Measurements from ENCODE around the gene OAT.
"Not testable (repeated sequence)": the region's sequence is repeated elsewhere in the genome, so short reads cannot be mapped to it uniquely, and the experiment has no call there.

OAT gene

DNA sequence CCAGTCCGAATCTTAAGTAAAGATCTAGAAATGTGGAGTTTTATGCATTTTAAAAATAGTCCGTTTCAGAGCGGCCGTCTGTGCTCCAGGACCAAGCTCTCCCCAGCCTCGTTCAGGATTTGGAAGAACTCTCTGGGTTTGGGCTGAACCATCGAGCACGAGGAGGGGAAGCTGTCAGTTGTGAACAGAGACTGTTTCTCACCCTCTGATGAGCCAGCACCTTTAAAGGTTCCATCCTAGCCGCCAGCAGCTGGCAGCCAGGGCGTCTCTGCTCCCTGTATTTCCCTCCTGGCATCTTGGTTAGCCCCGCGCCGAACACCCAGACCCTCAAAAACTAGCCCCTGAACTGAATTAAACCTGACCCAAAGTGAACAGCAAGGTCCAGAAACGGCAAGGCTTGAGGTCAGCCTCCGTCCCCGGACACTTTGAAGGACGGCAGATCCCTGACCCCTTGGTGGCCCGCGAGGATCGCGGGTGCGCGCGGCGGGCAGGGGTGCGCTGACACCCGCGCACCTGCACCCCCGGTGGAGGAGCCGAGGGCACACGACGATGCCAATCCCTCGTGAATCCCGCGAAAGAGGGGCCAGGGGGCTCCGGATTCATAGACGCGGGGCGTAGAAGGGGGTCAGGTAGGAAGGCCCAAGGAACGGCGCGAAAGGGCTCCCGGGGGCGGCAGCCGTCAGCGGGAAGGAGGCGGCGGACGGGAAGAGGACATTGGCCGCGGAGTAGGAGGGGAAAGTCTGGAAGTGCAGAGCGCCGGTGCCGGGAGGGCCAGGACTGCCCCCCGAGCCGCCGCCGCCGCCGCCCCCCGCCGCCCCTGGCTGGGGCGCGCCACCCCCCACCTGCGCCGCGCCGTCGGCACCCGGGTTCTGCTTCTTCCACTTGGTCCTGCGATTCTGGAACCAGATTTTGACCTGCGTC is 28.4 kb upstream of the OAT start:
- DNase-seq: no peak

DNA sequence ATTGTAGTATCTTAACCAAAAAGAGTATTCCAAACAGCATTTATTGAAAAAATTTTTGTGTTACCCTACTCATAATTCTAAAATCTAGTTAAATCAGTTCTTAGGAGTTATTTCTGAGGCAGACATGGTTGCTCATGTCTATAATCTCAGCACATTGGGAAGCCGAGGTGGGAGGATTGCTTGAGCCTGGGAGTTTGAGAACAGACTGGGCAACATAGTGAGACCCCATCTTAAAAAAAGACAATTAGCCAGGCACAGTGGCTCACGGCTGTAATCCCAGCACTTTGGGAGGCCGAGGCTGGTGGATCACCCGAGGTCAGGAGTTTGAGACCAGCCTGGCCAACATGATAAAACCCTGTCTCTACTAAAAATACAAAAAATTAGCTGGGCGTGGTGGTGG is 23.0 kb upstream of the OAT start:
- DNase-seq: not testable (repeated sequence)

DNA sequence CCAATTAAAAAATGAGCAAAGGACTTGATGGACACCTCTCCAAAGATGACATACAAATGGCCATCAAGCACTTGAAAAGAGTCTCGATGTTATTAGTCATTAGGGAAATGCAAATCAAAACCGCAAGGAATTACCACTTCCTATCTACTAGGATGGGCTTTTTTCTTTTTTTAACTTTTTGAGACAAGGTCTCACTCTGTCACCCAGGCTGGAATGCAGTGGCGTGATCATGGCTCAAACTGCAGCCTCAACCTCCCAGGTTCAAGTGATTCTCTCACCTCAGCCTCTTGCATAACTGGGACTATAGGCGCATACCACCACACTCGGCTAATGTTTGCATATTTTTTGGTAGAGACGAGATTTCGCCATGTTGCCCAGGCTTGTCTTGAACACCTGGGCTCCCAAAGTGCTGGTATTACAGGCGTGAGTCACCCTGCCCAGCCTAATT is 17.5 kb upstream of the OAT start:
- no peak for DNase-seq

DNA sequence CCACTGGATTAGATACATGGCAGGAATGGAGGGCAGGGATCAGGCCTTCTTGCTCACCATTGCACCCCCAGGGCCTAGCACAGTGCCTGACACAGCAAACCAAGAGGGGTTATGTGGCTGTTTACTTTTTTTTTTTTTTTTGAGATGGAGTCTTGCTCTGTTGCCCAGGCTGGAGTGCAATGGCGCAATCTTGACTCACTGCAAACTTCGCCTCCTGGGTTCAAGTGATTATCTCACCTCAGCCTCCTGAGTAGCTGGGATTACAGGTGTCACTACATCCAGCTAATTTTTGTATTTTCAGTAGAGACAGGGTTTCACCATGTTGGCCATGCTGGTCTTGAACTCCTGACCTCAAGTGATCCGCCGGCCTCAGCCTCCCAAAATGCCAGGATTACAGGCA is 17.0 kb upstream of the OAT start:
- not testable (repeated sequence) for DNase-seq

DNA sequence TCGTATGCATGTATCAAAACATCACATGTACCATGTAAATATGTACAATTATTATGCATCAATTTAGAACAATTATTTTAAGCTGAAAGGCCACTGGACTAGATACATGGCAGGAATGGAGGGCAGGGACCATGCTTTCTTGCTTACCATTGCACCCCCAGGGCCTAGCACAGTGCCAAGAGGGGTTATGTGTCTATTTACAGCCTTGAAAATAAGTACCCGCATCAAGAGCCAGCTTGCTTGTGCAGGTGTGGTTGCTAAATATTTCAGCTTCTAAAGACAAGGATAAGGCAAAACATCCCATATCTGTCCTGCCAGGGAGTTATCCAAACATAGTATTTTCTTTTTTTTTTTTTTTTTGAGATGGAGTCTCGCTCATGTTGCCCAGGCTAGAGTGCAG is 14.7 kb upstream of the OAT start:
- DNase-seq: no peak

DNA sequence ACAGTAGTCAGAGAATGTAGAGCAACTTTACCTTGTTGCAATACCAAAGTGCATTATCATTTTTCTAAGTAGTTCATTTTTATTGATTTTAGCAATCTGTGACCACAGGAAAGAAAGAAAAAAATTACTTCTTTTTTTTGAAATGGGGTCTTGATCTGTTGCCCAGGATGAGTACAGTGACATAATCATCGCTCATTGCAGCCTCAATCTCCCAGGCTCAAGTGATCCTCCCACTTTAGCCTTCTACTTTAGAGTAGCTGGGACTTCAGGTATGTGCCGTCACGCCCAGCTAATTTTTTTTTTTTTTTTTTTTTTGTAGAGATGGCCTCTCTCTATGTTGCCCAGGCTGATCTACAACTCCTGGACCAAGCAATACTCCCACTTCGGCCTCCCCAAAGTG is 11.4 kb upstream of the OAT start:
- DNase-seq: no peak

DNA sequence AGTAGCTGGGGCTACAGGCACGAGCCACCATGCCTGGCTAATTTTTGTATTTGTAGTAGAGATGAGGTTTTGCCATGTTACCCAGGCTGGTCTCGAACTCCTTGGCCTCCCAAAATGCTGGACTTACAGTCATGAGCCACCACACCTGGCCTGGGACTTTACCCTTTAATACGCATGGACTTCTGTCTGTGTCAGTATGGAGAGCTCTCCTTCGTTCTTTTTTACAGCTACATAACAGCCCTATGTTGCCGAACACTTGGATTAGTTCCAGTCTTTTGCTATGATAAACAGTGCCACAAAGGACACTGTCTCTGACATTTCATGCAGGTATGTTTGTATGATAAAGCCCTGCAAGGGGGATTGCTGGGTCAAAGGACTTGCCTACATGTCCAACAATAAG is 10.9 kb upstream of the OAT start:
- no peak for DNase-seq

DNA sequence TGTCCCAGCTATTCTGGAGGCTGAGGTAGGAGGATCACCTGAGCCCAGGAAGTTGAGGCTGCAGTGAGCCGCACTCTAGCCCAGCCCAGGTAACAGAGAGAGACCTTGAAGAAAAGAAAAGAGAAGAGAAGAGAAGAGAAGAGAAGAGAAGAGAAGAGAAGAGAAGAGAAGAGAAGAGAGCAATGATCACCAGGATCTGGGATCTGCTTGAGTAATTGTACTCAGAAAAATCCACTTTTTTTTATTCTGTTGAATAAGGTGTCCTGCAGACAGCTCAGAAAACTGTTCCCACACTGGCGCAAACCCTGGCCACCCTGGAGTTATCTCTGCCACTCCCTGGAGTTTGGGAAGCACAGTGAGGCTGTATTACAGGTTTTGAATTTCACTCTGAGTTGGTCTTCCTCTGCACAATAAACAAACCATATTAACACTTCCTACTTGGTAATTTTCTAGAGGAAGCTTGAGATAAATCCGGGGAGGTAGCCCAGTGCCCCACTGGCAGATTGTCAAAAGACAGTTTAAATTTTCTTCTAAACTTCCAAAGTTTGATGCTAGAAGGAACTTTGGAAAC is 9.6 kb upstream of the OAT start:
- no peak for DNase-seq

DNA sequence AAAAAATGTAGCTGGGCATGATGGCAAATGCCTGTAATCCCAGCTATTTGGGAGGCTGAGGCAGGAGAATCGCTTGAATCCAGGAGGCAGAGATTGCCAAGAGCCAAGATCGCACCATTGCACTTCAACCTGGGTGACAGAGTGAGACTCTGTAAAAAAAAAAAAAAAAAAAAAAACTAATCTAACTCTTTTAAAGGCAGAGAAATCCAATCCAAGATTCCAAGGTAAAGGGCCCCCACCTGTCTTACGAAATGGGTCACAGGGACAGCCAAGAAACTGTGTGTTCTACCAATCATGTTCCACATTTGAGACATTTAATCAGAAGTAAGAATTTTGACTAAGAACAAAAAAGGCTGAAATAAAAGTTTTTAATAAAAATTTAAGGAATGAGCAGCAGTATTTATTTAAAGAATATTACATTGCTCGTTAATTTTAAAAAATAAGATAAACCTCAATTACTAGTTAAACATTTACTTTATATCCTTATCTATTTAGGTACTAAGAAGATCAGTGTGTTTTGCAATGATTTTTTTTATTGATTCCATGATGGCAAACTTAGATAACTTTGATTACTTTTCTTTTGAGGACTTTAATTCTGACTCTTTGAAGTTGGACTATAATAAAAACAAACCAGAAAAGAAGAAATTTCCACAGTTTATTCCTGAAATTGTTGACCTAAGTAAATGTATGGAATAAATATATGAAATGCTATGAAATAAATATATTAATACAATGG is 6.7 kb upstream of the OAT start:
- no peak for DNase-seq

DNA sequence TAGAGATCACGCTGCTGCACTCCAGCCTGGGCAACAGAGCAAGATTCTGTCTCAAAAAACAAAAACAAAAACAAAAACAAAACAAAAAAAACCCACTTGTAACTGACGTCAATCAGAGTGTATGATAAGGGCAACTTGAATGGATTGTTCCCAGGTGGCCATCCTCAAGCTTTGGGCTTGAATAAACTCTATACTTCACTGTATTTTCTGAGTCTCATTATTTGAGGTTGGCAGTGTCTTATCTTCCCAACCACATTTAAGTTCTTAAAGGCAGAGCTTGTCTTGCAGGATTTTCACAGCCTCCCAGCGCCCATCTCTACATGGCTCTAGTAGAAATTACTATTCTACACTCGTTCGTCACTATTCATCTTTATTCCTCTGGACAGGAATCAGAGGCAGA is 5.1 kb upstream of the OAT start:
- DNase-seq: no peak

DNA sequence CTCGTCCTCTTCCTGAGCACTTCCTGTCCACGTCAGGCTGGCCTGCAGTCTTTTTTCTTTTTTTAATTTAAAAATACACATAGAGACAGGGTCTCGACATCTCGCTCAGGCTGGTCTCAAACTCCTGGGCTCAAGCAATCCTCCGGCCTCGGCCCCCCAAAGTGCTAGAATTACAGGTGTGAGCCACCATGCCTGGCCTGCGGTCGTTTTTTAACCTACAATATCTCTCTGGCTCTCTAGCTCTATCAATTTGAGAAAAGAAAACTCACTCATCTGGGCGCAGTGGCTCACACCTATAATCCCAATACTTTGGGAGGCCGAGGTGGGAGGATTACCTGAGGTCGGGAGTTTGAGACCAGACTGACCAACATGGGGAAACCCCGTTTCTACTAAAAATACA is 4.0 kb upstream of the OAT start:
- no peak for DNase-seq

DNA sequence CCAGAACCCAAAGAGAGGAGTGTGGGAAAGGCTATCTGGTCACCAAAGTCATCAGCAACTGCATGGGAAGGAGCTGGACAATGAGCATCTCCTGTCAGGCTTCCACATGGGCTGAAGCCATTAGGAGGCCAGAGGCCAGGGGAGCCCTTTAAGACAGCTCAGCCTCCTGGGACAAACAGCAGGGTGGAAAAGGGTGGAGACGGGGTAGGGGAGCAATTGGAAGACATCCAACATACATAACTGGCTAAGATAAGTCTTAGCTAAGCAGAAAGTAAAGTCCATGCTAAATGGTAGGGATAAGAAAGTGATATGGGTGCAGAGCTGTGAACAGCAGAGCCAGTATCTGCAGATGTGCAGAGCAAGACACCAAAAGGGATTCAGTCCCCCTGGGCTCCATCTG is 1.5 kb upstream of the OAT start:
- no peak for DNase-seq

DNA sequence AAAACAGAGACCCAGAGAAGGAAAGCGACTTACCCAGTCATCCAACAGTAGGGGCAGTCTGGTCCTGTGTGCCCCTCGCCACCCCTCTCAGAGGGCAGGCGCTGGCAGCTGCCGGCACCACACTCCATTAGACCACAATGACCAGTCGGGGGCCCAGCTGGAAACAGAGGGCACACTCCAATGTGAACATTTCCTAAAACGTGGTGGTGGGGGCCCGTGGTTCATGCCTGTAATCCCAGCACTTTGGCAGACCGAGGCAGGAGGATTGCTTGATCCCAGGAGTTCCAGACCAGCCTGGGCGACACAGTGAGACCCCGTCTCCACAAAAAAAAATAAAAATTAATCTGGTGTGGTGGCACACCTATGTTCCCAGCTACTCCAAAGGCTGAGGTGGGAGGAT is 912 bp upstream of the OAT start:
- DNase-seq: no peak

DNA sequence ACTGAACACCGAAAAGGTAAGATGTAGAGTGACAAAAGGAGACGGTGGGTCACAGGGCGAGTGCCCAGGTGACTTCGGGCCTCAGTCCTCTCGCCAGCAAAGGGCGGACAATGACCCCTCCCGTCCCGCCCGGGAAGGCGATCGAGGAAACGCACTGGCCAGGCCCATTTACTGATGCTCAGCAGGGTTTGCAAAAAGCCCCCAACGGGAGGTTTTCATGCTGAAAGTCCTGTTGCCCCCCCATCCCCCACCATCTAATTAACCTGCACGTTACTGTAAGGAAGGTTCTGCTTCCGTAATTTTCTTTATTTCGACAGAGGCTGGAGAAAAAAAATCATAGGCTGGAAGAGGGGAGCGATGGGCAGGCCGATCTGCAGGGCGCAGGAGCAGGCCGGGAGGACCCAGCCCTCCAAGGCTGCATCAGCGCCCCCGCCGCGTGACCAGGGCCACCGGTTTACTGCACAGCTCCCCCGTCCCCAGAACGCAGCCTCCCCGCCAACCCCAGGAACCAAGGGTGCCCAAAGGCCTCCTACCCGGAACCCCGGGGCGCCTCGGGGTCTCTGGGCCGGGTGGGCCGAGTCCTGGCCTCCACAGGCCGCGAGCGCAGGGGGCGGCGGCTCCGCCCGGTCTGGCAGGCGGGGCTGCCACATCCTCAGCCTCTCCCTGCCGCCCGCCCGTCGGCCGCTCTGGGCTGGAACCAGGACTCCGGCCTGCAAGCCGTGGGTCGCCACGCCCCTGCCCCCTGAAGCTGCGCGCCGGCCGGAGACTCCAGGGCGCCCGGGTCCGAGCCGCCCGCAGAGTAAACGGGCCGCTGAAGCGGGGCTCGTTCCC is 613 bp downstream of the OAT start:
- peak; percentile 49 for DNase-seq

DNA sequence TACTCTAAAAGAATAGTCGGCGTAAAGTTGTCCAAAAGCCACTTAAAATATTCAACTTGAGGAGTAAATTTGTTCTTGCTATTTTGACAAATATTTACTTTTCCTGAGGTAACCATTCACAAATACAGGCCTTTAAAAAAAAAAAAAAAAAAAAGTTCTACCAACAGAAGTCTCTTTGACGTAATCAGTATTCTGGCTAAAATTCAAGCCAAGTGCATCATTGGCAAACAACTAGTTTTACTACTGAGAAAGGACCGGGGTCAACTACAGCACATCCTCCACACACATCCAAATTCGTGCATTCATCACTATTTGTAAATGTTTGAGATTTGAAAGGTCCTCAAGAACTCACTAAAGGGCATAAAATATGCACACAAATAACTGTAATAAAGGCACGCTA is 2.0 kb downstream of the OAT start:
- DNase-seq: no peak

DNA sequence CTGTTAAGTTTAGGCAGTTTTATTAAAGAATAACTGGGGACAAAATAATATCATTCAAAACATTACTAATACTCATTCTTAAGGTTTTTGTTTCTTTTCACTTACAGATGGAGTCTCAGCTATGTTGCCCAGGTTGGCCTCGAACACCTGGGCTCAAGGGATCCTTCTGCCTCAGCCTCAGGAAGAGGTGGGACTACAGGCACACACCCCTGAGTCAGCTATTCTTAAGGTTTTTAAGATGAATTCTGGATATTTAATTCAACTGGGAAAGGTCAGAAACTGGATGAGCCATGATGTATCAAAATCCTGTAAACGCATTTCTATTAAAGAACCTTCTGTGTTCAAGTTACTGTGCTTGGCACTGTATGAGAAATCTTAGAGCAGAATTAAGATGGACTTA is 3.5 kb downstream of the OAT start:
- DNase-seq: no peak

DNA sequence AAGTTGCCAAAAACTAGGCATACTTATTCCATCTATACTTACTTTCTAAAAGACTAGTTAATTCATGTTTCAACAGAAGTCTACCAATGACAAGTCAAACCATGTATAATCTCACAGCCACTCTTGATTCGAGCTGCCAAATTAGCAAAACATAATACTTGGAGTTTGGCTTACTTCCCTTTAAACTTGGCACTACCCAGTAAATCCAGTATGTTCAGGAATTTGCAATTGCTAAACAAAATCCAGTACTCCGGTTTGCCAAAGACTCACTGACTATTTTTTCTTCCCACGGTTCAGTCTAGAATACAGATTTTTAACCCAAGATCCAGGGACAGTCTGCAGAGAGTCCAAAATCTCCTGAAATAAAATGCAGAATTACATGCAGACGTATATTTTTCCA is 4.6 kb downstream of the OAT start:
- no peak for DNase-seq

DNA sequence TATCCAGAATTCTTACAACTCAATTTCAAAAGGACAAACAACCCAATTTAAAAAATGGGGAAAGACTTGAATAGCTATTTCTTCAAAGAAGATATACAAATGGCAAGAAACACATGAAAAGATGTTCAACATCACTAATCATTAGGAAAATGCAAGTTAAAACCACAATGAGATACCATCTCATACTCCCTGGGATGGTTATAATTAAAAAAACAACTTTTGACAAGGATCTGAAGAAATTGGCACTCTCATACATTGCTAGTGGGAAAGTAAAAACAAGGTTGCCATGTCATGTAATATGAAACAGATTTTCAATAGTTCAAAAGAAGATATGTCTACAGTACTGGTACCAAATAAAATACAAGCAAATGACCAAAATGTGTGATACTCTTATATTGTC is 9.0 kb downstream of the OAT start:
- no peak for DNase-seq

DNA sequence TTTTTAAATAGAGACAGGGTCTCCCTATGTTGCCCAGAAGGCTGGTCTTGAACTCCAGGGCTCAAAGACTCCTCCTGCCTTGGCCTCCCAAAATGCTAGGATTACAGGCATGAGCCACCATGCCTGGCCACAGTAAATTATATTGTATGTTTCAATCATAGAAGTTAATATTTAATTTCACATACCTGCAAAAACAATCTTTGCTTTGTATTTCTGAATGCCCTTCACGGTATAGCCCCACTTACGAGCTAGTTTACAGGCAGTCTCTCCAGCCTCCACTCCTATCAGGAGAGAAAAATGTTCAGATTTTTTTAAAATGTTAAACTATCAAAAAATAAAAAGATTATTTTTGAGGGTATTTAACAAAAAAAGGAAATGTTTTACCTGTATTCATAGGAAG is 10.4 kb downstream of the OAT start:
- DNase-seq: no peak

DNA sequence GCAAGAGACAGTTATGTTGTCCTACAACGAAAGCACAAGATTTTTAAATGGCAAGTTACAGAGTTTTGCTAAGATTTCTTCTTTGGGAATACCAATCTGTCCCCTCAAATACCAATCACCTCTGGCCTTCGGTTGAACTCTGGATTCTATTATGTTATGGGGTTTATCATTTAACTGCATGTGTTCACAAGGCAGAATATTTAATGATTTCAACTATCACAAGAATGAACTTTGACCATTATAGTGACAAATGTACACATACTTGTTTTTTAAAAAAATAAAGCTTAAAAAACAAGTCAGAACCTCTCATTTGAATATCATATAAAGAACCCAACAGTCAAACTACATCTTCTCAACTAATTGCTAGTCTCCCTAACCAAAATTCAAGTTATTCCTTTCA is 11.3 kb downstream of the OAT start:
- DNase-seq: no peak

DNA sequence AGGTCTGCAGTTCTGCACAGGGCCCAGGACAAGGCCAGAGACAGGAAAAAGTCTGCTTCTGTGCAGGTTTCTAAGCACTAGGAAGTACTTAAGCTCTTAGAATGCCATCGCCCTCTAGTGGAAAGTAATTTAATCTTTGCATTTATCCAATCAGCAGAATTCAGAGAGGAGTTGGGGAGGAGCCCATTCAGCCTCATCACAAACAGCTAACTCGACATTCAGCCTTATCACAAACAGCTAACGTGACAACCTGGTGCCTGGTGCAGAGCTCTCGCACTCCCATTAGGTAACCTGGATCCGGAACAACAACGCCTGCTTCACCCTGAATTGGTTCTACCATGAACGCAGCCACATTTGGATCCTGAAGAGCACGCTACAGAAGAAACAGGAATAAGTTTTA is 15.2 kb downstream of the OAT start:
- DNase-seq: peak; percentile 79

DNA sequence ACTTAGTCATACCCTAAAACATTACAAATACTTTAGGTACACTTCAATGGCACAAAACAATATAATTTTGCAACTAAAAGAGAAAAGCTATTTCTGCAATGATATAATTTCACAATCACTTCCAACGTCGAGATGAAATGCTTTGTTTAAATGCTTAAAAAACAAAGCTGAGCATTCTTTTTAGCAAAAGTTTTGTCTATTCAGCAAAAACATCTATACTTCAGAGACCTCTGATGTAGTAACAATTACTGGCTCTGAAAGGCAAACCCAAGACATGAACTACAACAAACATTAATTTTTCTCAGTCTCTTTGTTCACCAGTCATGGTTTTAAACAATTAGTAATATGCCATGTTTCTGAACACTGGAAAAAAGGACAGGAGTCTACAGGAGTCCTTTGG is 16.4 kb downstream of the OAT start:
- DNase-seq: no peak

DNA sequence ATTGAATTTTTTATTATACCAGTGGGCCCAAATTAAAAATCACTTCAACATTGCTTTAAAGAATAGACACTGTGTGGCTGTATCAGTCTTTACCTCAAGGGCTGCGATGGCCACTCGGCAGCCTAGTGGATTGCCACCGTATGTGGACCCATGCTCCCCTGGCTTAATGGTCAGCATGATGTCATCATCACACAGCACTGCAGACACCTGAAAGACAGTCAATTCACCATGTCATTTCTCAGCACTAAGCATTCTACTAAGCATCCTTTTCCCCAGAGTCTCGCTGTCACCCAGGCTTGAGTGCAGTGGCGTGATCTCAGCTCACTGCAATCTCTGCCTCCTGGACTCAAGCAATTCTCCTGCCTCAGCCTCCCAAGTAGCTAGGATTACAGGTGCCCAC is 17.1 kb downstream of the OAT start:
- no peak for DNase-seq

Measured in CD4-positive, alpha-beta T cell treated with Interleukin-10 for 1 hour (primary cell).